Activated CD8-positive, alpha-beta memory T cell treated with anti-CD3 and anti-CD28 coated beads, Interleukin-2, amount 50 U/mL, for 48 hours (primary cell): ENCODE measurements around the gene BTAF1.
"Not testable (repeated sequence)": the region's sequence is repeated elsewhere in the genome, so short reads cannot be mapped to it uniquely, and the experiment has no call there.

Experiments used
- DNase-seq: peaks from one replicate; pipeline ENCODE4 v3.0.0-alpha.2; 2020

BTAF1 gene

DNA sequence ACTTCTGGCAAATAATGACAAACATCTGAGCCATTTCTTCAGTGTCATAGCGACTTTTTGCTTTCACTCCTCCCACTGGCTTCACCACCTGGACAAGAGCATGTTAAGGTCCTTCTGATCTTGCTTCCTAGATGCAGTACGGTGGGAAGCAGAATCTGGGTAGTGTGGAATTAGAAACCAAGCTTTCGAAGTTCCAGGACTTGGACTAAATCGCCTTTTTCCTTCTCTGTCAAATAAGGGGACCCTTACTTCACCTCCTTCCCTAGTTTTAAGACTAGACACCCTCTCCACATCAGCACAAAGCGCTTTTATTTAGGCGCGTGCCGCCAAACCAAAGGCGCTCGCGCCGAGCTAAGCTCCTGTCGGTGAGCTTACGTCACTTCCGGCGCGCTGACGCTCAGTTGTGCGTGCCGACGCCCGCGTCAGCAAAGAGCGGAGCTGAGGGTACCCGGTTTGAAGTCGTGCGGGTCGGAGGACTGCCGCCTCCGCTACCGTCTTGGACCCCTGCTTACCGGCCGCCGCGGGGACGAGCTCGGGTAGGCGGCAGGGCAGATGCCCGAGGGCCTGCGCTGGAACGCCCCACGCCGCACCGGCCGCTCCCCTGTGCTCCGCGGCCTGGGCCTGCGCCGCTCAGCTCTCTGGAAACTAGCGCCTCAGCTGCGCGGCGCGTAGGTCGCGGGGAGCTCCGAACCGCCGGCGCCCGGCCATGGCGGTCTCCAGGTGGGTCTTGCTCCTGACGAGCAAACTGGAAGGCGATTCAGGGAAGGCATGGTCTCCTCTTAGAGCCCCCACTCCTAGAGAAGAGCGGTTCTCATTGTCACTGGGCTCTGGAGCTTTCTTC, at the start of gene BTAF1:
BTAF1 (plus strand) TSS at position 400 of the 841 bp plus-strand sequence; CDS start at position 707, 307 bp downstream.
- DNase-seq: peak; percentile 96

DNA sequence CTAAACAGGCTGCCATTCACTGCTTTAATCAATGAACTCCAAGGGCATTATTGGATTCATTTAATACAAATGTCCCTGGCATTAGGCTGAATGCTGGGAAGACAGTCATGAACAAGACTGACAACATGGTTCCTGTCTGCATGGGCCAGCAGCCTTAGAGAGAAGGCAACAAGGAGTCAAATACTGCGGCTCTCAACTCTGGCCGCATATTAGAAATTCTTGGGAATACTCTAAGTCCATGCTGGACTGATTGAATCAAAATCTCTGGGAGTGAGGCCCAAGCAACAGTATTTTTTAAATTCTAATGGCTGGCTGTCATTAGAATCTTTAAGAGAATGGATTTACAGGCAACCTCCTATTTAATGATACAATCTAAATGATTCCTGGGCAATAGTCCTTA, 48.4 kb upstream of the BTAF1 start:
- no peak for DNase-seq

DNA sequence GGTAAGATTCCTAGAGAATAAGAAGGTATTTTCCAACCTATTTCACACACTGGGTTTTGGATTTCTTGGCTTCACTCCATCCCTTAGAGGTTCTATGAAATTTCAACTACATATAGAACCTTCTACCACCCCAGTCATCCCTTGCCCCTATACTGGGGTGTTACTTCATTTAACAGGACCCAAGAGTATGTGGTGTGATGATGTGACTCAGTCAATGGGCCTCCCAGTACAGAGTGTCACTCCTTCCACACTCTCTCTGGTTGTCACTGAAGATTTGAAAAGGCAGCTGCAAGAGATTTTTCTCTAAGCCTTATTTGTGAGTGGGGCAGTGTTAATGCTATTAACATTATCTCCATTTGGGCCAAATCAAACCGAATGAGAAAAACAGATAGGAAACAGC, 47.8 kb upstream of the BTAF1 start:
- no peak for DNase-seq

DNA sequence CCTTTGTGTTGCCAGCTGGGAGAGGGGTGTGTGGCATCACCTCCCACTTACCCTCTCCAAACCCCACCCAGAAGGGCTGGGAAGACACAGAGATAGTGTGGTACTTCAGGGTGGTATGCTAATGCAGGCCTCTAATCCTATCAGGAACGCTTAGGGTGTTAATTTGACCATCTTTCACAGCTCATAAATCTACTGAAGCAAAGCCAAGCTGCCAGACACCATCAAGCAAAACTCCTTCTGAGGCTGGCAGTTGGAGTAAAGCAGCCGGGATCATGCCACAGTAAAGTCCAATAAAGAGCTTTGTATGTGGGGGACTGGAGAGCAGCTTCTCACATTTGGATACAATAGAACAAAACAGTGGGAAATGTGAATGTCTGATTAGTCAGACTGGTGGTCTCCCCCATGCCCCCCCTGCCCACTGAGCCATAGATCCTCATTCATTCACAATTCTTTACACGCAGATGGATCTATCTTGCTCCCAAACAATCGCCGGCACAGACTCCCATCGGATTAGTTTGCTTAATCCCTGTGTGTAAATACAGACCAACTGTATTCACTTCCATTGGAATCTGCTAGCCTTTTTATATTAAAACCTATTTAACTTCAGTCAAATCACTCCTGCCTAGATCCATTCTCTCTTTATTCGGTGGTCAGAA, 43.9 kb upstream of the BTAF1 start:
- no peak for DNase-seq

DNA sequence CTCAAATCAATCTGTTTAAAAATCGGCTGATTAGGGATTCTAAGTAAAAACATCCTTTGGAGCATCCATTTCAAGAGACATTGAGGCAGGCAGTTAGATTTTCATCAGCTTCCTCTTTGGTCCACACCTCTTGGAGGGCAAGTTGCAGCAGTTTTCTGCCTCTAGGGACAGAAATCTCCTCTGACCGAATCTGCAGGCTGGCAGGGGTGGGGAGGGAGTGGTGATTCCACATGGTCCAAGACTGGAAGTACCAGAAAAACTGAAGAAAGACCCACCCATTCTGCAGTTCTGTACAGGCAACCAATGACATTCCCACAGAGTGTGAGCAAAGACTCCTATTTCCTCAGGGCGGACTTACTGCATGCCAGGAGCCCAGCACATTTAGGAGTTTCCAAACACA, 43.3 kb upstream of the BTAF1 start:
- DNase-seq: no peak

DNA sequence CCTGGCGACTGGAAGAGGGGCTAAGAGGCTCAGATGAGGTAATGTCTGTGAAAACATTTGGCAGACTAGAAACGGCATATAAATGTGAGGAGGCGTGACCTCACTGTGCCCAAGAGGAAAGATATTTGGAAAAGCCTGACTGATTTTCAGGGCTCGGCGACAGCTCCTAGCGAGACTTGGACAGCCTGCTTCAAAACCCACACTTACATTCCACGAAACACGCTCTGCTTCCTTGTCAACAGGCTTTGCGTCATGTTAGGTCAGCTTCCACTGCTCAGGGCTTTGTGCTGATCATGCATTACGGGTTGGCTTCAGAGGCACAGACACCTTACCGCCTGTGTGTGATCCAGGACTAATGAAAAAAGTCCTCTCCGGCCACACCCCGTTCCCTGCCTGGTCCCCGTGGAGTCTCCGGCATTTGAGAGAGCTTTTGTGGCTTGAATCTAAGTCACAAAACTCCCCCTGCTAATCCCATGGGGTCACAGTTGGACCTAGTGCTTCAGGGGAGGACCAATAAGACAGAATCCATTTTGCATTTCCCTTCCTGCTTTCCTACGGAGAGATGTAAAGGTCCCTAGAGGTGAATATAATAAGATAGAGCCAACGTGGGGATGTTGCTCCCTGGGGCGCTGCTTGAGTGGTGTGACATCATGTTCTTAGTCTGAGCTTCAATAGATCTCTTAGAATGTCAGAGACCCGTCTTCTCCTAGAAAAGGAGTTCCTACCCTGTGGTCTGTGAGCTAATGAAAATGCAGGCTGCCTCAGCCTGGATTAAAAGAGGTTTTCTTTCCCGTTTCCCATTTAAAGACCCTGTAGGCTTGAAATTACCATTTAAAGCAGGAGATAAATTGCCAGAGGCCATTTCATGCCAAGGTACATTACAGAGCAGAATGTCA, 39.8 kb upstream of the BTAF1 start:
- no peak for DNase-seq

DNA sequence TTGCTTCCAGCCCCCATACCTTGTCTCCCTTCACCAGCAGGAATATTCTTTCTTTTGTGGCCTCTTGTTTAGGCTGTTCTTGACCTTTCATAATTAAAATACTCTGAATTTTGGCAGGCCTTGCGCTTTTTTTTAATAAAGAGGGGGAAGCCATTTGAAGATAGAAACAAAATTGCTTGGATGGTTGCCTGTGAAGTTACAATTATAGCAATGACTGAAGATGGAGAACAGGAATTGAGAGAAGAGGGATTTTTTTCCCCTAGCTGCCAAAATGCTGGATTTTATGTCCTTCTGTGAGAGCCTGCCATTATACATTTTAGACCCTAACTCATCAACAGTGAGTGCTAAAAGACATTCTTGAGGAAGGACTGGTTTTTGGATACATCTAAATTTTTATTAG, 39.0 kb upstream of the BTAF1 start:
- DNase-seq: no peak

DNA sequence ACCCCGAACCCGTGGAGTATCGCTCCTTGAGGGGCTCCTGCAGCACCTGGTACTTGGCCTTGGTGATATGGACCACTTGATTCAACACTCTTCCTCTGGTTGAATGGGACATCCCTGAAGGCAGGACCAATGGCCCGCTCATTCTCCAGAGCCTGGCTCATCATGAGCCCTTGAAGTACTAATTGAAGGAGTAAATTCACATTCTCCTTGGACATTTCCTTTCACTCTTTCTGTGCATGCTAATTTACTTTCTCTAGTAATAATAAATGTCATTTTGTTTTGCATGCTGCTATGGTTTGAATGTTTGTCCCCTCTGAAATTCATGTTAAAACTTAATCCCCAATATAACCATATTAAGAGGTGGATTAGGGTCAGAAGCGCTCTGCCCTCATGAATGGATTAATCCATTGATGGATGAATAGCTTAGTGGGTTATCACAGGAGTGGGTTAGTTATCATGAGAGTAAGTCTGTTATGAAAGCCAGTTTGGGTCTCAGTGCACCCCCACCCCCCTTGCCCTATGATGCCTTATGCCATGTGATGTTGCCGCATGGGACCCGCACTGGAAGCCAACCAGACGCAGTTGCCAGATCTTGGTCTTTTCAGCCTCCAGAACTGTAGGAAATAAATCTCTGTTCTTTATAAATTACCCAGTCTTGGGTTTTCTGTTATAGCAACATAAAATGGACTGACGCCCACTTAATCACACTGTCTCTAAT, 38.0 kb upstream of the BTAF1 start:
- DNase-seq: no peak

DNA sequence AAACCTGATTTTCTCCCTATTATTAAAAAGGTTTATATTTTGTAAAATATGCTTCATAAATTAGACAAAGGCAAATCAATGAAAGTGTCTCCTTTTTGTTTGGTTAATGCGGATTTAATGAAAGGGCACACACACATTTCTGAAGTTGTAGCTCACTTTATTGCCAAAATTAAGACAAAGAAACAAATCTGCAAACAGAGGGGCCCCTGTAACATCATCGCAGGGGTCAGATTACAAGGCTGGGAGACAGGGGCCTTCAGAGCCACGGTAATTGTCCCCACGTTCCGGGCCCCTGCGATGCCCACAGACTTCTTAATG, 36.7 kb upstream of the BTAF1 start:
- no peak for DNase-seq

DNA sequence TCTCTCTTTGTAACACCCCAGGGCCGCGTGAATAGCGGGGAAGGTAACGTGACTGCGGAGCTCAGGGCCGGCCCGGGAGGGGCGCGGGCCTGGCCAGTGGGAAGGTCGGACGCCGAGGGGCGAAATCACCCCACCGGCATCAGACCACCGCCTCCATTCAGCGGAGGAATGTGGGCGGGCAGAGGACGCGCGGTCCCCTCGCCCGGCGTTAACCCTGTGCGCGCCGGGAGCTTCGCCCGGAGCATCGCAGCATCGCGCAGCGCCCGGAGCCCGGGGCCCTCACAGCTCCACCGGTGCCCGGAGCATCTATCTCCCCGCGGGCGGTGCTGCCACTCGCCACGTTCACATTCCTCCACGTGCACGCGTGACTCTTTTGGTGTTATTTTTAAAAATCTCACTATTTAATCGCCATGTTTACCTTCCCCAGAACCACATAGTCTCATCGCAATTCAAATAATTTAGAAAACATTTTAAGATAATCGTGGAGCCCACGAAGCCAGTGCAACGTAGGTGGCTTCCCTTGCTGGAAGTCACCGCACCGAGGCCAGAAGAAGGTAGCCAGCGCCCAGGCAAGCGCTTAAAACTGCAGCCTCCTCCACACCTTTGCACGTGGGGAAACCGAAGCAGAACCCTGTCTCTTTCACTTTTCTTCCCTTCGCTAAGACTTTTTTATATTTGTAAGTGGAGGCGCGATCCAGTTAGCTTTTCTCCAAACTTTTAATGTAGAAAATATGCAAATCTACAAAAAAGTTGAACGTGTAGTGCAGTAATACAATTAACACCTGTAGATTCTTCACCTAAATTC, 36.1 kb upstream of the BTAF1 start:
- peak; percentile 65 for DNase-seq

DNA sequence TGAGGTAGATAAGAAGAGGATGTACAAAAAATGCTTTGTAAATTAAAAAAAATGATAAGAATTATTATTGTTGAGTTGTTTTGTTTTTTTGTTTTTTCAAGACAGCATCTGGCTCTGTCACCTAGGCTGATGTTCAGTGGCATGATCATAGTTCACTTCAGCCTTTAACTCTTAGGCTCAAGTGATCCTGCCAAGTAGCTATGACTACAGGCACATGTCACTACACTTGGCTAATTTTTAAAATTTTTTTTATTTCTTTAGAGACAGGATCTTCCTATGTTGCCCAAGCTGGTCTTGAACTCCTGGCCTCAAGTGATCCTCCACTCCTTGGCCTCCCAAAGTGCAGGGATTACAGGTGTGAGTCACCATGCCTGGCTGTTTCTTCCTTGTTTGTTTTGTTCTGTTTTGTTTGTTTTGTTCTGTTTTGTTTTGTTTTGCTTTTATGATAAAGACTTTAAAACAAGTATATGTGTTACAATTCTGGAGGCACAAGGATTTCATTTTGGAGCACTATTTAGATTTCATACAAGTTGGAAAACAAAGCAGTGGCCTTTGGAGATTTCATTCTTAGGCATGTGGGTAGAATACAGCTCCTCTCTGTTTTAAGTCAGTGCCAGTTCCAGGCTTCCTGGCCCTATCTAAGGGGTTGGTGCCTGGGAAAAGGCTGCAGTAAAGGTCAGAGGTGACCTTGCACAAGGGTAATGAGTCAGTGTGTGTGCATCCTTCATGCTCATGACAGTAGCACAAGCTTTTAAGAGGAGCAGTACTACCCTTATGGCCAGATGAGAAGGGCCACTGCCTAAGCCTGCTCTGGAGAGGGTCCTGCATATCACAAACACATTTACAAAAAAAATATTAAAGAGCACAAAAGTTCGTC, 32.2 kb upstream of the BTAF1 start:
- DNase-seq: no peak

DNA sequence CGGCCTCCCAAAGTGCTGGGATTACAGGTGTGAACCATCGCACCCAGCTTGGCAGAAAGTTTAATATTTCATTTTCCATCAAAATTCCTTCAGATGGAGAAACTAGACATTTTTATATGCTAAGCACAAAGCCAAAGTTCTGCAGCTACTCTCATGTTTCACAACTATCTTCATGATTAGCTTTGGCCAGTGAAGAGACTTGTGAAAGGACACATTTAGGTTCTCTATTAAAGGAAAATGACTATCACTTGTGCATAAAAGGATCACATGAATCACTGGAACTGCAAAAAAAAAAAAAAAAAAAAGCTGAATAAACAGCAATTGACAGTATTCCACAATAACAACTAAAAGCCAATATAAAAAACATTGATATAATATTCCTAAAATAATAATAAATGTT, 30.5 kb upstream of the BTAF1 start:
- DNase-seq: no peak

DNA sequence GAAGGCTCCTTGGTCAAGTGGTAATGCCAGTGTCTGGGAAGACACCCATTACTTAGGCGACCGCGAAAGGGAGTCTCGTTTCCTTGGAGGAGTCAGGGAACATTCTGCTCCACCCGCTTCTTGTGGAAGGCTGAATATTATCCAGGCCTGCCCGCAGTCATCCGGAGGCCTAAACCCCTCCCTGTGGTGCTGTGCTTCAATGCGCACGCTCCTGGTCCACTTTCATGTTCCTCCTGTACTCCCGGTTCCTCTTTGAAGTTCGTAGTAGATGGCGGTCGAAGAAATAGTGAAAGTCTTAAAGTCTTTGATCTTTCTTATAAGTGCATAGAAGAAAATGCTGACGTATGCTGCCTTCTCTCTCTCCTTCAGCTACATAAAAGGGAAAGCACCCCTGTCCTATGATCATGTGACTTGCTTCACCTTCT, 29.3 kb upstream of the BTAF1 start:
- not testable (repeated sequence) for DNase-seq

DNA sequence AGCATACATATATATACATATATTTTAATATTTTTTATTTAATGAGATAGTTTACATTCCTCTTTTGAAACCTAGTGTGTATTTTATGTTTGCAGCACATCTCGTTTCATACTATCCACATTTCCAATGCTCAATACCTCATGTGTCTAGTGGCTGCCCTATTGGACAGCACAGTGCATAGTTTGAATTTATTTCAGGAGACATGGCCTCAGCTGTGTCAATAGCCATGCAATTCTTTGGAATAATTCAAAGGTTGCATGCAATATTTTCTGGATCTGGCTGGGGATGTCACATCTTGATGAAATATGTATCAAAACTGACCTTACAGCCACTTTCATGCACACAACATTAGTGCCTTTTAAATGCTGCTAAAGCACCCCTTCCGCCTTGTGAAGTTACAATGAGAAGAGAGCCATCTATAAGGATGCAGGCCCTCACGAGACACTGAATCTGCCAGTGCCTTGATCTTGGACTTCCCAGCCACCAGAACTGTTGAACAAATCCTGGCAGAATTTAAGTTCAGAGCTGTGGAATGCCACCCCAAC, 27.3 kb upstream of the BTAF1 start:
- DNase-seq: no peak

DNA sequence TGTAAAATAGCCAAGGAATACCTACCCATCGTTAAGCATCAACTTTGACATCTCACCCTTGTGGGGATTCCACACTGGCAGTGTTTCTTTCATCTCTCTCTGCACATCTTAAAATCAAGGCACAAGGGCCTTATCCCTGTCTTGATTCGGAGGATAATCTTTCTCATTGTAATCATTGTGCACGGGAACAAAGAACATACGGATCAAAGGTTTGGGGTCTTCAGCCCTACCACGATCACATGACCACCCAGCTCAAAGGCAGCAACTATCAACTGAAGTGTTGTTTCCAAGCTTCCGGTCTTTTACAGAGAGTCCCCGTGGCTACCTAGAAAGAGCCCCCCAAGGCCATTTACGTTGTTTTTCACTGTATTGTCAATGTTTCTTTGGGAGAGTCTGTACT, 26.1 kb upstream of the BTAF1 start:
- DNase-seq: no peak

DNA sequence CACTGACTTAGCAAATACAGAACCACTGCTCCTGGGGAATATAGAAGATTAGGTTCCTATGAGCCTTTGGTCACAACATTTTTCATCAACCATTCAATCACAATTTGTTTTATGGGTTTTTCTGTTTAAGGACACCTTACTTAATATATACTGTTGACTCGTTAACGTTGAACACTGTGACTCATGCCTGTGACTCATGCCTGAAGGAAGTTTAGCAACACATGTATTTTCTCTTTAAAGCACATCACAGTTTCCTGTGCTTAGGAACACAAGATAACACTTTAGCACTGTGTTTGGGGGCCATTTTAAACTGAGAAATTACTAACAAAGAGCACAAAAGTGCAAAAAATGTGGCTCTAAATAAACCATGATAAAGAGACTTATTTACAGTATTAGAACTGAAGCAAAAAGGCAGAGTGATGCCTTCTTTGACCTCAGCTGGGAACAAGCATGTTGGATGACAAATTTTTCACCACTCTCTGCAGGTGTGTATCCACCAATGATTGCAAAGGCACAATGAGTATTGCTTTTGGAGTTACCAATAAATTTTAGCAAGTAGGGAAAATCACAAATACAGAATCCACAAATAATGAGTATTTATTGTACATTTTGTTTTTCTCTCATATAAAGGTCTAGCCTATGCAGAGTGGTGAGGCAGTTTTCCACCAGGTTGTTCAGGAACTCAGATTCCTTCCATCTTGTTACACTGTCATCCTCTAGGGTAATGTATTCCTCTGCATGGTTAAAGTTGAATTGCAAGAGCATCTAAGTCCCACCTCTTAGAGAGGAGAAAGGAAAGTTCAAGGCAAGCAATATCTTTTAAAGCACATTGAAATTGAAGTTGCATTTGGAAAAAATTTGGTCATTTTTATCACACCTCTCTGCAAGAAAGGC, 21.5 kb upstream of the BTAF1 start:
- no peak for DNase-seq

DNA sequence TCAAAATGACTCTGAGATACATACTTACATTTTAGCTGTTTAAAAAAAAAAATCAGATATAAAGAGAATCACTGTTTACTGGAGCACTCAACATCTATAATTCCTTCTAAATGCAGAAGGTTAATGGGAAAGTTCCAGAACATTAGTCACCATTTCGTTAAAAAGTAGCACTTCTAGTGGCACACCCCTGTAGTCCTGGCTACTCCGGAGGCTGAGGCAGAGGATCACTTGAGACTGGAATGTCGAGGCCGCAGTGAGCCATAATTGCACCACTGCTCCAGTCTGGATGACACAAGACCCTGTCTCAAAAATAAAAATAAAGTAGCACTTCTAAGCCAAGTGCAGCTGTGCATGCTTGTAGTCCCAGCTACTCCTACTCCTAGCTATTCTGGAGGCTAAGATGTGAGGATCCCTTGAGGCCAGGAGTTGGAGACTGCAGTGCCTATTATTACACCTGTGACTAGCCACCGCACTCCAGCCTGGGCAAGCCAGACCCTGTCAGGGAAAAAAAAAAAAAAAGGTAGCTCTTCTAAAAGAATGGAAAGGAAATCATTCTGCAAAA, 16.5 kb upstream of the BTAF1 start:
- no peak for DNase-seq

DNA sequence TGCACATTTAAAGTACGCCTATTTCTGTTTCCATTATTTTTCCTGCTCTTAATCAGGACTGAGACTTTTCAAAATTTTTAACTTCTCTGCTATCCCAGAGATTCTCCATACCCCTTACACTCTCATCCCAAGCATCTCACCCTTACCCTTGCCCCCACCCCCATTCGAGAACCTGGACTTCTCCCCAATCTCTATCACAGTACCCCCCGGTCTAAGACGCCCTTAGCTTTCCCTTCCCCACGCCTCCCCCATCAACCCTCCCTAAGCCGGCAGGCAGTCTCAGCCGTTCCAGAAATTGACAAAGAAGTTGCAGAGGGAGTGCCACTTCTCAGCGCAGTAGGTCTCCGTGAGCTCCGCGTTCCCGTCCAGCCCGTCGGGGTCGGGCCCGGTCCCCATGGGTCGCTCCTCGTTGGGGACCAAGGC, 15.6 kb upstream of the BTAF1 start:
- DNase-seq: no peak
